Neural cell (in vitro differentiated cells): ENCODE results near the gene GGT5.

Source experiments
- CTCF ChIP-seq: fragments of 450-650 bp; IDR thresholded peaks from 2 replicates; pipeline ENCODE4 v1.5.1; 2014; ENCODE audit warnings: antibody characterized with exemption, mild to moderate bottlenecking, moderate library complexity; ENCODE audit not compliant: poor library complexity, severe bottlenecking
- EP300 ChIP-seq: fragments of 450-650 bp; conservative IDR thresholded peaks from 2 replicates; pipeline ENCODE4 v1.6.1; 2014; ENCODE audit warnings: antibody characterized with exemption, mild to moderate bottlenecking, moderate library complexity; ENCODE audit not compliant: poor library complexity, severe bottlenecking
- EZH2 ChIP-seq: fragments of 200-600, 300-800 bp; shearing (Covaris generic), sonication (generic); IDR thresholded peaks from 2 replicates; pipeline ENCODE4 v1.6.1; 2014; ENCODE audit warnings: antibody characterized with exemption, low read length, borderline replicate concordance, mild to moderate bottlenecking; ENCODE audit not compliant: insufficient read depth, poor library complexity, severe bottlenecking
- POLR2AphosphoS5 ChIP-seq: IDR thresholded peaks from 2 replicates; pipeline ENCODE4 v1.6.1; 2012
- RAD21 ChIP-seq: fragments of 450-650 bp; conservative IDR thresholded peaks from 2 replicates; pipeline ENCODE4 v1.6.1; 2014; ENCODE audit warnings: antibody characterized with exemption, mild to moderate bottlenecking, moderate library complexity
- TAF1 ChIP-seq: IDR thresholded peaks from 2 replicates; pipeline ENCODE4 v1.6.1; 2012; ENCODE audit warnings: low read depth
- TF ChIP-seq, protein P1 (sequence below): IDR thresholded peaks from 2 replicates; pipeline ENCODE4 v1.6.1; 2012; ENCODE audit warnings: borderline replicate concordance

- TF ChIP-seq CTCF (no peak), EZH2 (no peak), RAD21 (no peak), POLR2AphosphoS5 (no peak), TAF1 (no peak), EP300 (no peak)
- TF ChIP-seq, protein P1, sequence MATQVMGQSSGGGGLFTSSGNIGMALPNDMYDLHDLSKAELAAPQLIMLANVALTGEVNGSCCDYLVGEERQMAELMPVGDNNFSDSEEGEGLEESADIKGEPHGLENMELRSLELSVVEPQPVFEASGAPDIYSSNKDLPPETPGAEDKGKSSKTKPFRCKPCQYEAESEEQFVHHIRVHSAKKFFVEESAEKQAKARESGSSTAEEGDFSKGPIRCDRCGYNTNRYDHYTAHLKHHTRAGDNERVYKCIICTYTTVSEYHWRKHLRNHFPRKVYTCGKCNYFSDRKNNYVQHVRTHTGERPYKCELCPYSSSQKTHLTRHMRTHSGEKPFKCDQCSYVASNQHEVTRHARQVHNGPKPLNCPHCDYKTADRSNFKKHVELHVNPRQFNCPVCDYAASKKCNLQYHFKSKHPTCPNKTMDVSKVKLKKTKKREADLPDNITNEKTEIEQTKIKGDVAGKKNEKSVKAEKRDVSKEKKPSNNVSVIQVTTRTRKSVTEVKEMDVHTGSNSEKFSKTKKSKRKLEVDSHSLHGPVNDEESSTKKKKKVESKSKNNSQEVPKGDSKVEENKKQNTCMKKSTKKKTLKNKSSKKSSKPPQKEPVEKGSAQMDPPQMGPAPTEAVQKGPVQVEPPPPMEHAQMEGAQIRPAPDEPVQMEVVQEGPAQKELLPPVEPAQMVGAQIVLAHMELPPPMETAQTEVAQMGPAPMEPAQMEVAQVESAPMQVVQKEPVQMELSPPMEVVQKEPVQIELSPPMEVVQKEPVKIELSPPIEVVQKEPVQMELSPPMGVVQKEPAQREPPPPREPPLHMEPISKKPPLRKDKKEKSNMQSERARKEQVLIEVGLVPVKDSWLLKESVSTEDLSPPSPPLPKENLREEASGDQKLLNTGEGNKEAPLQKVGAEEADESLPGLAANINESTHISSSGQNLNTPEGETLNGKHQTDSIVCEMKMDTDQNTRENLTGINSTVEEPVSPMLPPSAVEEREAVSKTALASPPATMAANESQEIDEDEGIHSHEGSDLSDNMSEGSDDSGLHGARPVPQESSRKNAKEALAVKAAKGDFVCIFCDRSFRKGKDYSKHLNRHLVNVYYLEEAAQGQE = no peak
Observed at GRCh38 chr22:24236656-24237055, 8.2 kb downstream of the GGT5 start.
